Activated naive CD4-positive, alpha-beta T cell treated with anti-CD3 and anti-CD28 coated beads for 36 hours (primary cell): Measurements from ENCODE around the gene CTAGE15. TPM values are rescaled to one million over a fixed set of nuclear protein-coding genes. Genes with fewer than 3 reads are reported as not detected.
A peak's percentile ranks its signal among the peaks of the same experiment; 100 is the strongest.
"Not testable (repeated sequence)": the region's sequence is repeated elsewhere in the genome, so short reads cannot be mapped to it uniquely, and the experiment has no call there.

Experiments
- CTCF ChIA-PET: fragments of 350-600 bp; sonication (Branson Sonifier 250); formaldehyde crosslinking; loops from one replicate; lab custom pipeline; 2021; ENCODE audit warnings: antibody characterized with exemption; lab: Charles Lee
- DNase-seq: peaks from one replicate; pipeline ENCODE4 v3.0.0-alpha.2; 2020
- H3K27ac Mint-ChIP-seq: one replicate; pipeline ENCODE4 v1.8.0; 2021; ENCODE audit warnings: mild to moderate bottlenecking, mixed read lengths
- H3K27me3 Mint-ChIP-seq: one replicate; pipeline ENCODE4 v1.8.0; 2021; ENCODE audit warnings: low read depth, mixed read lengths
- H3K36me3 Mint-ChIP-seq: one replicate; pipeline ENCODE4 v1.8.0; 2021; ENCODE audit warnings: low read depth, mixed read lengths
- H3K4me1 Mint-ChIP-seq: one replicate; pipeline ENCODE4 v1.8.0; 2021; ENCODE audit warnings: low read depth, mixed read lengths
- H3K4me3 Mint-ChIP-seq: one replicate; pipeline ENCODE4 v1.8.0; 2021; ENCODE audit warnings: mild to moderate bottlenecking, moderate library complexity, mixed read lengths
- H3K9me3 Mint-ChIP-seq: one replicate; pipeline ENCODE4 v1.8.0; 2021; ENCODE audit warnings: mixed read lengths
- intact Hi-C: fragments of 100-400 bp; cut with micrococcal nuclease; formaldehyde crosslinking; loops from one replicate; pipeline ENCODE4 v1.15.1; 2023
- total RNA-seq, 2 experiments: library from RNA; stranded (reverse); gene quantifications; one replicate each; pipeline ENCODE4 v1.2.3, GENCODE V29; 2021

Gene CTAGE15, protein sequence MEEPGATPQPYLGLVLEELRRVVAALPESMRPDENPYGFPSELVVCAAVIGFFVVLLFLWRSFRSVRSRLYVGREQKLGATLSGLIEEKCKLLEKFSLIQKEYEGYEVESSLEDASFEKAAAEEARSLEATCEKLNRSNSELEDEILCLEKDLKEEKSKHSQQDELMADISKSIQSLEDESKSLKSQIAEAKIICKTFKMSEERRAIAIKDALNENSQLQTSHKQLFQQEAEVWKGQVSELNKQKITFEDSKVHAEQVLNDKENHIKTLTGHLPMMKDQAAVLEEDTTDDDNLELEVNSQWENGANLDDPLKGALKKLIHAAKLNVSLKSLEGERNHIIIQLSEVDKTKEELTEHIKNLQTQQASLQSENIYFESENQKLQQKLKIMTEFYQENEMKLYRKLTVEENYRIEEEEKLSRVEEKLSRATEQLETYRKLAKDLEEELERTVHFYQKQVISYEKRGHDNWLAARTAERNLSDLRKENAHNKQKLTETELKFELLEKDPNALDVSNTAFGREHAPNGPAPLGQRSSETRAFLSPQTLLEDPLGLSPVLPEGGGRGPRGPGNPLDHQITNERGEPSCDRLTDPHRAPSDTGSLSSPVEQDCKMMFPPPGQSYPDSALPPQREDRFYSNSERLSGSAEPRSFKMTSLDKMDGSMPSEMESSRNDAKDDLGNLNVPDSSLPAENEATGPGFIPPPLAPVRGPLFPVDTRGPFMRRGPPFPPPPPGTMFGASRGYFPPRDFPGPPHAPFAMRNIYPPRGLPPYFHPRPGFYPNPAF
- total RNA-seq, result not detected

DNA sequence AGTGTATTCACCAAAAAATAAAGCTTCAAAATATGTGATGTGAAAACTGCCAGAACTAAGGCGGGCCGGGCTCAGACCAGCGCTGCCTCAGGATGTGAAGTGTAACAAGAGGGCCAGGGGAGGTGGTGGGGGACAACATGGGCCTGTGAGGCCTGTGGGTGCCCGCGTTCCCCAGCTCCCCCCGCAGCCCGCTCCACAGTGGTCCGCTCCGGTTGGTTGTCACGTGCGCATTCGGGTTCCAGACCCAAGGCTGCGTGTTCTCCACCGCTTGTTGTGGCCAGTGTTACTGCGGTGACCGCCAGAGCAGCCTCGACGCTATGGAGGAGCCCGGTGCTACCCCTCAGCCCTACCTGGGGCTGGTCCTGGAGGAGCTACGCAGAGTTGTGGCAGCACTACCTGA, at the start of gene CTAGE15:
CTAGE15 (plus strand) TSS at position 301 of the 400 bp plus-strand sequence; CDS start at position 318, 17 bp downstream.
- CTCF ChIA-PET, H3K27ac Mint-ChIP-seq, intact Hi-C loops, H3K4me3 Mint-ChIP-seq, H3K36me3 Mint-ChIP-seq, DNase-seq, H3K9me3 Mint-ChIP-seq, H3K4me1 Mint-ChIP-seq, H3K27me3 Mint-ChIP-seq: not testable (repeated sequence)

DNA sequence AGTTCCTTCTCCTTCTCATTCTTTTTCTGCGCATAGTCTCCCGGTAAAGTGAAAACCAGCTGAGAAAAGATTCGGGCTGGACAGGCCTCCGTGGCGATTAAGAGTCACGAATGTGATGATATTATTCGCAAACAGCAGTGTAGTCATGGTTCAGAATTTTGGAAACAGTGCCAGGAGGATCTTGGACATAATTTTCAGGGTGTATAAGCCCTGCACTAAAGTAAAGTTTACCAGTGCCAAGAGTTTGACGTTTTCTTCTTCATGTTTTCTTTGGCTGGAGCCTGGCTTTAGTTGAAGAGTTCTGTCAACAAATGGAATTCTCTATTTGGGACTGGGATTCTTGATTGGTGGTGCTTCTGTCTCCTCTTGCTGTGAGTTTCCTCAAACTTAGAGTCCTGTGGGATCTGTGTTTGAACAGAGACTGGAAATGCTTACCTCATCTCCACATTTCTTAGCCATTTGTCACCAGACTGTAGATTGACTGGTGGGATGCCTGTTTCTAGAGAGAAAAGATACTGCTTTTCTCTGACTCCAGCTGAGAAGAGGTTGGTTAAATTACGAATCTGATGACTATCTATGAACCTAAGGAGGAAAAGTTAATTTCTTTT, 49.2 kb upstream of the CTAGE15 start:
- H3K27me3 Mint-ChIP-seq, H3K27ac Mint-ChIP-seq, DNase-seq, H3K4me1 Mint-ChIP-seq, CTCF ChIA-PET, H3K36me3 Mint-ChIP-seq, H3K4me3 Mint-ChIP-seq, intact Hi-C loops, H3K9me3 Mint-ChIP-seq: not testable (repeated sequence)

DNA sequence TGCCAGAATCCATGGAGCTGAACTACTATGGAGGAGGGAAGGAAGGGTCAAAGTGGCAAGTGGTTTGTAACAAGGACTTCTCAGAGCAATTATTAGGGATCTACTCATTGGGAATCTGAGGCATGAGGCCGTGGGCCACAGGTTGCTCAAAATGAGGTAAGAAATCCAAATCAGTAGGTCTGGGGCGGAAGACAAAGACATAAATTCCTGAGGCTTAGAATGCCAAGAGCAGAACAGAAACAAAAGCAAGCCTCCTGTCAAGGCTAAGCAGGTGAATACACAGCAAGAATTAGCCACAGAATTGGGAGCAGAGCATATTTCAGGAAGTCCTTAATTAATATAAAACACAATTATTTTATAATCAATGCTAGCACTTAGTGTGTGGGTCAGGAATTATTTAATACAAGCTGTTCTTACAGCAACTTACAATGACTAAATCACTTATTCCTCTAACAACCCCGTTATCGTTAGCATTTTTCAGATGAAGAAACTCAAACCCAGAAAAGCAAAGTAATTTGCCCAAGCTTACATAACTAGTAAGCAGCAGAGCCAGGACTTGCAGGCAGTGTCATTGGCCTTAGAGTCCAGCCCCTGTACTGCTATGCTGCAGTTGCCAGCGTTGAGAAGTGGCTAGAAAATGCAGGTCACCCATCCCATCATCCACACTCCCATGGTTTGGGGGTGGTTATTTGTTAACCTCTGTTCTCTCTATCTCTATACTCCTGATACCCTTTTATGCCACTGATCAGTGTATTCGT, 40.3 kb upstream of the CTAGE15 start:
- H3K9me3 Mint-ChIP-seq, DNase-seq, H3K4me3 Mint-ChIP-seq, H3K4me1 Mint-ChIP-seq, CTCF ChIA-PET, H3K36me3 Mint-ChIP-seq, H3K27me3 Mint-ChIP-seq, intact Hi-C loops, H3K27ac Mint-ChIP-seq: not testable (repeated sequence)

DNA sequence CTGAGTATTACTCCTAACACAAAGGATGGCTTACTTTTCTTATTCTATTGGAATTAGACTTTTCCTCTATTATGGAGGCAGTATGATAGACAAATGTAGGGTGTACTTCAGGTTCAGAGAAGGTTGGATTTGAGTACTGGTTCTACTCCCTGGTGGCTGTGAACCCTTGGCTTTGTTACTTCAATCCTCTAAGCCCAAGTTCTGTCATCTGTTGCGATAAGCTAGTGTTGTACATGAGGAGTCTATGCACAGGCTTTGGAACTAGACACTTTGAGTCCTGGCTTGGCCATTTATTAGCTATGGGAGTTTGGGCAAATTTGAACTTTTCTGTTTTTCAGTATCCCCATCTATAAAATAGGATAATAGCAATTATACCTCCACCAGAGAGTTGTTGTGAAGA, 39.7 kb upstream of the CTAGE15 start:
- intact Hi-C loops, H3K4me1 Mint-ChIP-seq: not testable (repeated sequence)

DNA sequence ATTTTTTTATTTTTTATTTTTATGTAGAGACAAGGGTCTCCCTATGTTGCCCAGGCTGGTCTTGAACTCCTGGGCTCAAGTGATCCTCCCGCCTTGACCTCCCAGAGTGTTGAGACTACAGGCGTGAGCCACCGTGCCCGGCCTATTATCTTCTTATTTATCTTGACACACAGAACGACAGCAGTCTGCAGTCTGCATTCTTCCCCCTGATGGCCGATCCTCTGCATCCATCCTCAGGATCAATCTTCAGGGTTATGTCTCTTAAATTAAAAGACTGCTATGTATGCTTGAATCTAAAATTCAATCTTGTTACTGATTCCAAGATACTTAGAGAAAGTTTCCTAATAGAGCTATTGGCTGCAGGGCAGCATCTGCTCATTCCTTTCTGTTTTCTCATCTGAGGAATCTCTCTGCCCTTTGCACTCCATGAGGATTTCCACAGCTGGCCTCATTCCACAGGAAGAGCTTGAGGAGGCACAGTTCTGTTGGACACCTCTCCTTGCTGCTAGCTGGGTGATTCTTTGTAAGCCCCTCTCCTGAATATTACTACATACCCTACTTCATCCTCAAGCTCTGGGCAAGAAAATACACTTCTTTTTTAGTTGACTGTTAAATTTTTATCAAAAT, 38.3 kb upstream of the CTAGE15 start:
- intact Hi-C loops, H3K27me3 Mint-ChIP-seq, H3K27ac Mint-ChIP-seq, H3K4me1 Mint-ChIP-seq, H3K9me3 Mint-ChIP-seq, DNase-seq, CTCF ChIA-PET, H3K36me3 Mint-ChIP-seq, H3K4me3 Mint-ChIP-seq: not testable (repeated sequence)

More for the DNA sequence above, 39.7 kb upstream of the CTAGE15 start:
- H3K27me3 Mint-ChIP-seq, DNase-seq, CTCF ChIA-PET, H3K9me3 Mint-ChIP-seq, H3K27ac Mint-ChIP-seq, H3K36me3 Mint-ChIP-seq, H3K4me3 Mint-ChIP-seq: not testable (repeated sequence)

DNA sequence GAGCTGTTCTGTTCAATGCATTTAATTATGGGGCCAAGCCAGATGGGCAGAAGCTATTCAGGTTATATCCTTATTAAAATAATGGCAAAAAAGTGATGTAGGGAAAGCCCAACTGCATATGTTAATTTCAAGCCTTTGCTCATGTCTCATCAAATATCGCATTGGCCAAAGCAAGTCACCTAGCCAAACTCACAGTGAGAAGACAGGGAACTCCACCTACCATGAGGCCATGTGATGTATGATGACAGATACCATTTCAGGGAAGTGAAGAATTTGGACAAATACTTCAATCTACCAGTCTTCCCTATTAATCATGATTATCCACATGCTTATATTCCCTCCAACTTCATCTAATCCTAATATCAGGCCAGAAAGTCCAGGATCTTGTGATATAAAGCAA, 35.2 kb upstream of the CTAGE15 start:
- intact Hi-C loops, H3K4me1 Mint-ChIP-seq, H3K27ac Mint-ChIP-seq, H3K27me3 Mint-ChIP-seq, H3K9me3 Mint-ChIP-seq, H3K4me3 Mint-ChIP-seq, DNase-seq, CTCF ChIA-PET, H3K36me3 Mint-ChIP-seq: not testable (repeated sequence)

- H3K4me1 Mint-ChIP-seq, H3K27ac Mint-ChIP-seq, H3K36me3 Mint-ChIP-seq, H3K9me3 Mint-ChIP-seq, CTCF ChIA-PET, H3K27me3 Mint-ChIP-seq, intact Hi-C loops, DNase-seq, H3K4me3 Mint-ChIP-seq: not testable (repeated sequence)
Measured at GRCh38 chr7:143543288-143544038, 28.1 kb upstream of the CTAGE15 start.

- intact Hi-C loops, H3K27me3 Mint-ChIP-seq, H3K27ac Mint-ChIP-seq, H3K4me1 Mint-ChIP-seq, H3K4me3 Mint-ChIP-seq, CTCF ChIA-PET, H3K9me3 Mint-ChIP-seq, H3K36me3 Mint-ChIP-seq, DNase-seq: not testable (repeated sequence)
Measured at GRCh38 chr7:143555968-143556367, 15.6 kb upstream of the CTAGE15 start.

DNA sequence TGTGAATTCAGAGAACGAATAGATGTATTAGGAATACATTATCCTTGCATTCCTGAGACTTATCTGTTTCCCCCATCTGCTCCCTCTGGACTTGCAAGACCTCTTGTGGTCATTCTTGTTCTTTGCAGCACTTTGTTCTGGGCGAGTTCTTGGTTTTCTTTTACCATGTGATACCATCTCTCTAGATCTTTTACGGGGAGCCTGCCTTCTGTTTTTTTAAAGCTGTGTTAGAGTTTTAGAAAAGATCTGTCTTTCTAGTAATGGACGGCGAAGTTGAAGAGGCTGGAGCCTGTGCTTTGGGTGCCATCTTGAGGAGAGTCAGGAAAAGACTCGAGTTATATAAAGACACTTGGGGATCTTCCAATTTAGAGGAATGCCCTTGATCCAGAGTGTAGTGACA, 8.3 kb upstream of the CTAGE15 start:
- H3K27me3 Mint-ChIP-seq, H3K4me3 Mint-ChIP-seq, H3K27ac Mint-ChIP-seq, intact Hi-C loops, CTCF ChIA-PET, H3K9me3 Mint-ChIP-seq, H3K36me3 Mint-ChIP-seq, H3K4me1 Mint-ChIP-seq: not testable (repeated sequence)
- DNase-seq, result peak; percentile 2

GRCh38 chr7:143566001-143566400, 5.6 kb upstream of the CTAGE15 start:
- H3K36me3 Mint-ChIP-seq, H3K27me3 Mint-ChIP-seq, H3K4me3 Mint-ChIP-seq, H3K9me3 Mint-ChIP-seq, intact Hi-C loops, H3K27ac Mint-ChIP-seq, DNase-seq, H3K4me1 Mint-ChIP-seq, CTCF ChIA-PET: not testable (repeated sequence)

- H3K27ac Mint-ChIP-seq, H3K9me3 Mint-ChIP-seq, H3K4me3 Mint-ChIP-seq, H3K4me1 Mint-ChIP-seq, H3K27me3 Mint-ChIP-seq, CTCF ChIA-PET, H3K36me3 Mint-ChIP-seq, intact Hi-C loops, DNase-seq: not testable (repeated sequence)
Measured at GRCh38 chr7:143588183-143588582, 16.6 kb downstream of the CTAGE15 start.
